A549 (cell line): ENCODE data around the gene GLB1L3.

Source experiments
- CHD2 ChIP-seq: fragments of 150-350 bp; IDR thresholded peaks from 2 replicates; pipeline ENCODE4 v1.6.1; 2014; ENCODE audit warnings: low read length; ENCODE audit not compliant: partially characterized antibody
- JUN ChIP-seq, 2 experiments: fragments of >200 bp; sonication (Bioruptor Twin); formaldehyde crosslinking; IDR thresholded peaks; 2 replicates in 1 of 2; 3 replicates in 1 of 2; pipeline ENCODE4 v1.6.1; 2016 to 2017
- NR3C1 ChIP-seq: fragments of >200 bp; sonication (Bioruptor Twin); formaldehyde crosslinking; IDR thresholded peaks from 3 replicates; pipeline ENCODE4 v1.6.1; 2017
- POLR2A ChIP-seq: IDR thresholded peaks from 2 replicates; pipeline ENCODE4 v1.6.1; 2012; ENCODE audit warnings: mild to moderate bottlenecking, low read length
- RNF2 ChIP-seq: fragments of 200-600 bp; sonication (generic); IDR thresholded peaks from 2 replicates; pipeline ENCODE4 v1.6.1; 2016; ENCODE audit warnings: low read depth, mild to moderate bottlenecking, antibody characterized with exemption, moderate library complexity, borderline replicate concordance
- TF ChIP-seq, protein P1 (sequence below): fragments of >200 bp; sonication (Bioruptor Twin); formaldehyde crosslinking; IDR thresholded peaks from 3 replicates; pipeline ENCODE4 v1.5.1; 2016
- TF ChIP-seq, protein P2 (sequence below): fragments of 450-650 bp; IDR thresholded peaks from 2 replicates; pipeline ENCODE4 v1.6.1; 2014; ENCODE audit warnings: antibody characterized with exemption

DNA sequence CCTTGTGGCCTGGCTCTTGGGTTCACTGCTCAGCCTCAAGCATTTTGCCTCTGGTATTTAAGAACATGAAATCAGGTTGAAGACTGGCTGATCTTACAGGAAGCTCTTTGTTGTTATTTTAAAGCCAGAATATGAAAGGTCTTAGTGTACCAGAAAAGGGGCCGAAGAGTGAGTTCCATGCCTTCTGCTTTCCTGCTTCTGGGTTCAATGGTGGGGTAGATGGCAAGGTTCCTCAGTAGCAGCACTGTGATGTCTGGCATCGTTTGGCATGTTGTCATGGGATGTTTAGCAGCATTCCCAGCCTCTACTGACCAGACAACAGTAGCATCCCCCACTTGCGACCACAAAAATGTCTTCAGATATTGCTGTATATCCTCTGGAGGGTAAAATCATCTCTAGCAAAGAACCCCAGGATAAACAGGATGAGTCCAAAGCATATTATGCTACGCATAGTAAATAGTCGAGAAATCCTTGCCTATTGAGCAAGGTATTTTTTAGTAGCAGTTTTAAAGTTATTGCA, 49.3 kb upstream of the GLB1L3 start:
- TF ChIP-seq, protein P1, sequence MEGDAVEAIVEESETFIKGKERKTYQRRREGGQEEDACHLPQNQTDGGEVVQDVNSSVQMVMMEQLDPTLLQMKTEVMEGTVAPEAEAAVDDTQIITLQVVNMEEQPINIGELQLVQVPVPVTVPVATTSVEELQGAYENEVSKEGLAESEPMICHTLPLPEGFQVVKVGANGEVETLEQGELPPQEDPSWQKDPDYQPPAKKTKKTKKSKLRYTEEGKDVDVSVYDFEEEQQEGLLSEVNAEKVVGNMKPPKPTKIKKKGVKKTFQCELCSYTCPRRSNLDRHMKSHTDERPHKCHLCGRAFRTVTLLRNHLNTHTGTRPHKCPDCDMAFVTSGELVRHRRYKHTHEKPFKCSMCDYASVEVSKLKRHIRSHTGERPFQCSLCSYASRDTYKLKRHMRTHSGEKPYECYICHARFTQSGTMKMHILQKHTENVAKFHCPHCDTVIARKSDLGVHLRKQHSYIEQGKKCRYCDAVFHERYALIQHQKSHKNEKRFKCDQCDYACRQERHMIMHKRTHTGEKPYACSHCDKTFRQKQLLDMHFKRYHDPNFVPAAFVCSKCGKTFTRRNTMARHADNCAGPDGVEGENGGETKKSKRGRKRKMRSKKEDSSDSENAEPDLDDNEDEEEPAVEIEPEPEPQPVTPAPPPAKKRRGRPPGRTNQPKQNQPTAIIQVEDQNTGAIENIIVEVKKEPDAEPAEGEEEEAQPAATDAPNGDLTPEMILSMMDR: no peak
- TF ChIP-seq, protein P2, sequence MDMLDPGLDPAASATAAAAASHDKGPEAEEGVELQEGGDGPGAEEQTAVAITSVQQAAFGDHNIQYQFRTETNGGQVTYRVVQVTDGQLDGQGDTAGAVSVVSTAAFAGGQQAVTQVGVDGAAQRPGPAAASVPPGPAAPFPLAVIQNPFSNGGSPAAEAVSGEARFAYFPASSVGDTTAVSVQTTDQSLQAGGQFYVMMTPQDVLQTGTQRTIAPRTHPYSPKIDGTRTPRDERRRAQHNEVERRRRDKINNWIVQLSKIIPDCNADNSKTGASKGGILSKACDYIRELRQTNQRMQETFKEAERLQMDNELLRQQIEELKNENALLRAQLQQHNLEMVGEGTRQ: no peak
- TF ChIP-seq CHD2 (no peak), POLR2A (no peak), JUN (IDR thresholded peaks at IDR 0.05) (no peak), RNF2 (no peak), NR3C1 (no peak)
